Esophagus mucosa (tissue), 1 donor: Measurements from ENCODE around the gene HSPA2. TPM values are rescaled to one million over a fixed set of nuclear protein-coding genes. Genes with fewer than 3 reads are reported as not detected.
"Not testable (repeated sequence)": the region's sequence is repeated elsewhere in the genome, so short reads cannot be mapped to it uniquely, and the experiment has no call there.

Experiments
- ATAC-seq: fragments of 200-7000 bp; cut with Tn5 transposase; one replicate; pipeline ENCODE4 v1.9.1; 2020
- total RNA-seq: library from RNA; stranded (reverse); gene quantifications from one replicate; pipeline ENCODE4 v1.2.4, GENCODE V29; 2023
- donor health status: DM: yes; HTN: yes; CAD: no.

Gene HSPA2
- total RNA-seq, 1 donor from 2014 or later = 14.0 TPM

- ATAC-seq = peak; percentile 45
Measured at GRCh38 chr14:64515053-64515452, 25.5 kb upstream of the HSPA2 start.

- ATAC-seq = no peak
Measured at GRCh38 chr14:64516969-64517368, 23.6 kb upstream of the HSPA2 start.

- not testable (repeated sequence) for ATAC-seq
Measured at GRCh38 chr14:64517667-64518066, 22.9 kb upstream of the HSPA2 start.

- ATAC-seq = no peak
Measured at GRCh38 chr14:64518229-64518628, 22.3 kb upstream of the HSPA2 start.

- ATAC-seq = peak; percentile 48
Measured at GRCh38 chr14:64520699-64521098, 19.8 kb upstream of the HSPA2 start.

- ATAC-seq = no peak
Measured at GRCh38 chr14:64522591-64523355, 17.8 kb upstream of the HSPA2 start.

GRCh38 chr14:64525354-64525753 lies 15.2 kb upstream of the HSPA2 start:
- ATAC-seq = no peak

GRCh38 chr14:64531567-64531966 lies 9.0 kb upstream of the HSPA2 start:
- no peak for ATAC-seq

GRCh38 chr14:64536488-64537245 lies 3.9 kb upstream of the HSPA2 start:
- ATAC-seq = no peak

GRCh38 chr14:64541261-64541971 lies 875 bp downstream of the HSPA2 start:
- peak; percentile 4 for ATAC-seq

GRCh38 chr14:64541972-64542835 lies 1.7 kb downstream of the HSPA2 start:
- ATAC-seq = no peak

GRCh38 chr14:64542836-64543201 lies 2.3 kb downstream of the HSPA2 start:
- ATAC-seq = no peak

- ATAC-seq = no peak
Measured at GRCh38 chr14:64544607-64545312, 4.2 kb downstream of the HSPA2 start.

- ATAC-seq = peak; percentile 34
Measured at GRCh38 chr14:64549016-64549415, 8.5 kb downstream of the HSPA2 start.

GRCh38 chr14:64549791-64550620 lies 9.5 kb downstream of the HSPA2 start, which contains the start of gene PPP1R36:
Gene PPP1R36 (plus strand): TSS chr14:64549961. CDS start chr14:64549998, 37 bp downstream.
- peak; percentile 91 for ATAC-seq

GRCh38 chr14:64550621-64551333 lies 10.2 kb downstream of the HSPA2 start:
- no peak for ATAC-seq

- ATAC-seq = no peak
Measured at GRCh38 chr14:64554556-64554955, 14.0 kb downstream of the HSPA2 start.

- ATAC-seq = no peak
Measured at GRCh38 chr14:64556526-64556925, 16.0 kb downstream of the HSPA2 start.

GRCh38 chr14:64558216-64558615 lies 17.7 kb downstream of the HSPA2 start:
- ATAC-seq = not testable (repeated sequence)

- no peak for ATAC-seq
Measured at GRCh38 chr14:64561631-64562030, 21.1 kb downstream of the HSPA2 start.
